ENCODE results near the gene CDC34. TPM values are rescaled to one million over a fixed set of nuclear protein-coding genes. Genes with fewer than 3 reads are reported as not detected.

Gene CDC34
- total RNA-seq, 1 experiment from 2014 or later, result 87.4 TPM

GRCh38 chr19:579111-579841 is 47.7 kb downstream of the CDC34 start:
- no peak overlapping the region for H3K9ac ChIP-seq (ENCODE audit: low read length)
- ChIA-PET RAD21 (ENCODE audit: low non-redundant PET in 1 of 2, low total read pairs in 2 of 2, uncharacterized antibody in 2 of 2, unreplicated experiment in 2 of 2) (interaction anchor here in 1 of 2 experiments (0.6 to 0.7 kb wide), 2 partner anchors 30 to 34 kb away, joined by 5 to 6 read pairs; no protein-coding TSS in a partner anchor), CTCF (no interaction called here), POLR2A (no interaction called here)
- peaks cover 2 to 9% of the 10 kb centered on the region in 2 experiments; a peak in 3 of 4 replicates for H3K4me1 ChIP-seq (ENCODE audit: control insufficient read depth in 1 of 2, insufficient read depth in 2 of 2, low read length in 2 of 2)
- H3K79me2 ChIP-seq (ENCODE audit: insufficient read depth, low read length), result peaks cover 67% of the 10 kb centered on the region
- no peaks in the 10 kb centered on the region for H3K9me2 ChIP-seq (ENCODE audit: insufficient read depth)
- peaks cover 19 to 48% of the 10 kb centered on the region in 2 experiments for H3K36me3 ChIP-seq (ENCODE audit: control insufficient read depth in 1 of 2, insufficient read depth in 2 of 2, low read length in 2 of 2)
- H3K4me3 ChIP-seq (replicated peaks in 1 of 2; ENCODE audit: low read depth in 1 of 2, low read length in 2 of 2), result no peak overlapping the region
- H3K4me2 ChIP-seq (ENCODE audit: low read length), result no peak overlapping the region
- no peaks in the 10 kb centered on the region for H3K27me3 ChIP-seq (ENCODE audit: insufficient read depth, low read length)
- no peaks in the 10 kb centered on the region for H3K9me3 ChIP-seq (ENCODE audit: control insufficient read depth in 1 of 2, insufficient read depth in 1 of 2, low read depth in 1 of 2, low read length in 2 of 2)
- no peak overlapping the region for H3K27ac ChIP-seq (ENCODE audit: low read depth, low read length)
- DNase-seq (ENCODE audit: low read depth, low spot score), result no peak
- intact Hi-C loops (cut with micrococcal nuclease), result no loop called here
- no peak overlapping the region for H2AFZ ChIP-seq (ENCODE audit: low read depth, low read length, poor library complexity, severe bottlenecking)
- peaks cover 6% of the 10 kb centered on the region; the same call in 1 of the 2 replicates for H4K20me1 ChIP-seq (ENCODE audit: insufficient read depth)
- TF ChIP-seq EZH2 (IDR thresholded peaks at IDR 0.05) (no peak), ELF1 (IDR thresholded peaks at IDR 0.05; ENCODE audit: borderline replicate concordance, low read depth) (no peak), MAX (IDR thresholded peaks at IDR 0.05) (no peak), SRF (IDR thresholded peaks at IDR 0.05; ENCODE audit: low read depth) (no peak), ZFX (IDR thresholded peaks at IDR 0.05) (no peak), CBX3 (IDR thresholded peaks at IDR 0.05; ENCODE audit: low read depth) (no peak), JUND (IDR thresholded peaks at IDR 0.05) (no peak), CTCF (IDR thresholded peaks at IDR 0.05 in 2 of 3, conservative IDR thresholded peaks at IDR 0.05 in 1 of 3; ENCODE audit: borderline replicate concordance in 1 of 3, insufficient read depth in 1 of 3, low read depth in 2 of 3, low read length in 2 of 3) (no peak), ZNF274 (IDR thresholded peaks at IDR 0.05; ENCODE audit: low read depth, low read length) (no peak), TCF7L2 (IDR thresholded peaks at IDR 0.05; ENCODE audit: borderline replicate concordance, extremely low read depth, insufficient read depth, insufficient read length) (no peak), RAD21 (IDR thresholded peaks at IDR 0.05; ENCODE audit: low read depth) (no peak), YY1 (IDR thresholded peaks at IDR 0.05; ENCODE audit: extremely low read depth, insufficient replicate concordance, low read depth, low read length) (no peak), POLR2AphosphoS5 (IDR thresholded peaks at IDR 0.05; ENCODE audit: low read depth, low read length) (no peak), POLR2A (IDR thresholded peaks at IDR 0.05; ENCODE audit: borderline replicate concordance, extremely low read depth, insufficient read depth, insufficient read length) (no peak), ZBTB33 (IDR thresholded peaks at IDR 0.05; ENCODE audit: extremely low read depth, insufficient replicate concordance, low read length) (no peak), SP1 (IDR thresholded peaks at IDR 0.05; ENCODE audit: low read depth) (no peak), ATF3 (IDR thresholded peaks at IDR 0.05) (no peak), FOSL1 (IDR thresholded peaks at IDR 0.05; ENCODE audit: low read depth) (no peak), EZH2phosphoT487 (IDR thresholded peaks at IDR 0.05; ENCODE audit: borderline replicate concordance) (no peak)
- no TSS peak for BruUV-seq (replicated peaks)
- ATAC-seq, result no peak
